RWPE2 (cell line): Measurements from ENCODE around the gene DNAAF2.
A peak's percentile ranks its signal among the peaks of the same experiment; 100 is the strongest.
"Not testable (repeated sequence)": the region's sequence is repeated elsewhere in the genome, so short reads cannot be mapped to it uniquely, and the experiment has no call there.

Source experiments
- ATAC-seq: fragments of 200-7000 bp; cut with Tn5 transposase; 3 replicates; pipeline ENCODE4 v1.9.1; 2021; ENCODE audit warnings: low read depth
- DNase-seq: peaks from one replicate; pipeline ENCODE4 v3.0.0-alpha.2; 2020; ENCODE audit warnings: low spot score
- H3K27ac ChIP-seq: fragments of 450-650 bp; 2 replicates; pipeline ENCODE4 v1.5.1; 2017; ENCODE audit warnings: mild to moderate bottlenecking; ENCODE audit not compliant: poor library complexity, severe bottlenecking
- H3K27me3 ChIP-seq: fragments of 250-450 bp; sonication (Bioruptor Pico); 2 replicates; pipeline ENCODE4 v1.5.1; 2021; ENCODE audit warnings: mild to moderate bottlenecking, moderate library complexity; ENCODE audit not compliant: insufficient read depth, poor library complexity, severe bottlenecking
- H3K36me3 ChIP-seq: fragments of 250-450 bp; sonication (Bioruptor Pico); 2 replicates; pipeline ENCODE4 v1.5.1; 2020; ENCODE audit warnings: low read depth, mild to moderate bottlenecking, moderate library complexity
- H3K4me1 ChIP-seq: fragments of 250-450 bp; sonication (Bioruptor Pico); 2 replicates; pipeline ENCODE4 v1.5.1; 2021; ENCODE audit warnings: mild to moderate bottlenecking, moderate library complexity; ENCODE audit not compliant: insufficient read depth, poor library complexity, severe bottlenecking
- H3K4me3 ChIP-seq: fragments of 250-450 bp; sonication (Bioruptor Pico); 2 replicates; pipeline ENCODE4 v1.5.1; 2021; ENCODE audit warnings: mild to moderate bottlenecking, moderate library complexity; ENCODE audit not compliant: severe bottlenecking
- H3K9me3 ChIP-seq: fragments of 250-450 bp; sonication (Bioruptor Pico); 2 replicates; pipeline ENCODE4 v1.5.1; 2021; ENCODE audit warnings: mild to moderate bottlenecking, moderate library complexity; ENCODE audit not compliant: severe bottlenecking
- CTCF ChIP-seq: fragments of 450-650 bp; IDR thresholded peaks from one replicate; pipeline ENCODE4 v1.5.1; 2017; ENCODE audit warnings: mild to moderate bottlenecking, moderate library complexity; ENCODE audit not compliant: poor library complexity, severe bottlenecking

The DNAAF2 gene

DNA sequence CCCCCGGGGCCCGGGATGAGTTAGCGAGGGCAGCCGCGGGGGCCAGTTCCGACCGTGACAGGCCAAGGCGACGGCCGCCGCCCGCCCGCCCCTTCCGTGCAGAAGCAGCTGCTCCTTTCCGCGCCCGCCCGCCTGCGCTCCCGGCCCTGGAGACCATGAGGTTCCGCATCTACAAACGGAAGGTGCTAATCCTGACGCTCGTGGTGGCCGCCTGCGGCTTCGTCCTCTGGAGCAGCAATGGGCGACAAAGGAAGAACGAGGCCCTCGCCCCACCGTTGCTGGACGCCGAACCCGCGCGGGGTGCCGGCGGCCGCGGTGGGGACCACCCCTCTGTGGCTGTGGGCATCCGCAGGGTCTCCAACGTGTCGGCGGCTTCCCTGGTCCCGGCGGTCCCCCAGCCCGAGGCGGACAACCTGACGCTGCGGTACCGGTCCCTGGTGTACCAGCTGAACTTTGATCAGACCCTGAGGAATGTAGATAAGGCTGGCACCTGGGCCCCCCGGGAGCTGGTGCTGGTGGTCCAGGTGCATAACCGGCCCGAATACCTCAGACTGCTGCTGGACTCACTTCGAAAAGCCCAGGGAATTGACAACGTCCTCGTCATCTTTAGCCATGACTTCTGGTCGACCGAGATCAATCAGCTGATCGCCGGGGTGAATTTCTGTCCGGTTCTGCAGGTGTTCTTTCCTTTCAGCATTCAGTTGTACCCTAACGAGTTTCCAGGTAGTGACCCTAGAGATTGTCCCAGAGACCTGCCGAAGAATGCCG, 13.7 kb downstream of the DNAAF2 start:
- no peaks in the 10 kb centered on the region for H3K9me3 ChIP-seq
- H3K4me3 ChIP-seq = peak overlapping the region; percentile 76
- H3K4me1 ChIP-seq = peaks cover 34% of the 10 kb centered on the region
- H3K36me3 ChIP-seq = peaks cover 66% of the 10 kb centered on the region
- no peaks in the 10 kb centered on the region for H3K27me3 ChIP-seq
- peak overlapping the region; percentile 81 for H3K27ac ChIP-seq
- DNase-seq = peak; percentile 80
- peak; percentile 13 for TF ChIP-seq CTCF
- peak; percentile 22 for ATAC-seq

GRCh38 chr14:49620182-49621113, 14.6 kb downstream of the DNAAF2 start, which contains the start of the genes MGAT2 and RPL36AL:
Gene MGAT2, plus strand, starts transcription at chr14:49620799. Its CDS starts 470 bp downstream, at chr14:49621269.
Gene RPL36AL, minus strand, starts transcription at chr14:49620626. Its CDS starts 1,522 bp downstream, at chr14:49619104.
- TF ChIP-seq CTCF = peak; percentile 39

DNA sequence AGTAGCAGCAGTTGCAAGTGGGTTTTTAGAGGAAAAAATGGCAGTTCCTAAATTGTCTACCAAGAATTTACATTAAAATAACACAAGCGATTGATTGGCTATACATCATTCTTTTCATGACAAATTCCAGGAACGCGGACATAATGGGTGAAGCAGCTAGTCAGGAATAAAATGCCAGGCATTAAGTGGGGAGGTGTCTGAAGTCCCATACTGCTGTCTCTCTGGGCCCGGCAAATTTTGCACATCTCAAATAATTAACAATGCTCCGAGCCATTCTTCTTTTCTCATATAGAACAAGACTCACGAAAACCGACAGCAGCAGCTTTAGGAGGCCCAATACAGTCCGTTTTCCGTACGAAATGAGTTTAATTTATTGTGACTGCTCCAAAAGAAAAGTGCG, 15.3 kb downstream of the DNAAF2 start:
- H3K4me1 ChIP-seq = peaks cover 34% of the 10 kb centered on the region
- H3K4me3 ChIP-seq = peak overlapping the region; percentile 76
- no peaks in the 10 kb centered on the region for H3K27me3 ChIP-seq
- no peak for ATAC-seq
- no peak for TF ChIP-seq CTCF
- DNase-seq = no peak
- H3K27ac ChIP-seq = peak overlapping the region; percentile 81
- H3K9me3 ChIP-seq = no peaks in the 10 kb centered on the region
- peaks cover 58% of the 10 kb centered on the region for H3K36me3 ChIP-seq

More at GRCh38 chr14:49620182-49621113, 14.6 kb downstream of the DNAAF2 start, which contains the start of the genes MGAT2 and RPL36AL:
- ATAC-seq (peak; percentile 92), DNase-seq (peak; percentile 99)
- H3K27me3 ChIP-seq = no peaks in the 10 kb centered on the region
- peak within 1 kb of the TSS; percentile 76 for H3K4me3 ChIP-seq
- H3K9me3 ChIP-seq = no peaks in the 10 kb centered on the region
- peak within 1 kb of the TSS; percentile 81 for H3K27ac ChIP-seq
- H3K36me3 ChIP-seq = peaks cover 60% of the 10 kb centered on the region
- H3K4me1 ChIP-seq = peaks cover 34% of the 10 kb centered on the region

- not testable (repeated sequence) for H3K27me3 ChIP-seq, ATAC-seq, DNase-seq, H3K9me3 ChIP-seq
- H3K4me3 ChIP-seq = peak overlapping the region; percentile 76
- H3K27ac ChIP-seq = peak overlapping the region; percentile 81
- H3K36me3 ChIP-seq = peaks cover 58% of the 10 kb centered on the region
- peaks cover 30% of the 10 kb centered on the region for H3K4me1 ChIP-seq
Measured at GRCh38 chr14:49619273-49619672, 15.8 kb downstream of the DNAAF2 start.

- H3K27ac ChIP-seq = peak overlapping the region; percentile 81
- H3K4me1 ChIP-seq = peaks cover 18% of the 10 kb centered on the region
- DNase-seq (no peak), ATAC-seq (no peak)
- H3K36me3 ChIP-seq = peaks cover 56% of the 10 kb centered on the region
- no peak for TF ChIP-seq CTCF
- H3K4me3 ChIP-seq = no peak overlapping the region
- H3K9me3 ChIP-seq = no peaks in the 10 kb centered on the region
- H3K27me3 ChIP-seq = no peaks in the 10 kb centered on the region
Measured at GRCh38 chr14:49617852-49618519, 17.1 kb downstream of the DNAAF2 start.
